H9 (cell line): Measurements from ENCODE around the gene PITX1. TPM values are rescaled to one million over a fixed set of nuclear protein-coding genes. Genes with fewer than 3 reads are reported as not detected.

Experiments used
- DNase-seq: peaks from one replicate; pipeline ENCODE4 v3.0.0-alpha.2; 2017
- H2AFZ ChIP-seq: one replicate; pipeline ENCODE4 v1.6.1; 2013; ENCODE audit warnings: mild to moderate bottlenecking, low read length, control low read depth, moderate library complexity
- H2AK5ac ChIP-seq: 2 replicates; pipeline ENCODE4 v1.6.1; 2013; ENCODE audit warnings: low read length, control low read depth, mixed read lengths; ENCODE audit not compliant: insufficient read length
- H2BK120ac ChIP-seq: one replicate; pipeline ENCODE4 v1.6.1; 2013; ENCODE audit warnings: low read depth, mild to moderate bottlenecking, low read length, control low read depth, inconsistent platforms; ENCODE audit not compliant: poor library complexity, severe bottlenecking
- H2BK12ac ChIP-seq: 2 replicates; pipeline ENCODE4 v1.6.1; 2013; ENCODE audit warnings: low read length, control low read depth, mixed read lengths, low read depth; ENCODE audit not compliant: insufficient read length
- H2BK15ac ChIP-seq: 2 replicates; pipeline ENCODE4 v1.6.1; 2013; ENCODE audit warnings: low read depth, low read length, control low read depth
- H2BK20ac ChIP-seq: one replicate; pipeline ENCODE4 v1.6.1; 2013; ENCODE audit warnings: low read depth, mild to moderate bottlenecking, low read length, control low read depth, inconsistent platforms; ENCODE audit not compliant: poor library complexity, severe bottlenecking
- H2BK5ac ChIP-seq: 2 replicates; pipeline ENCODE4 v1.6.1; 2013; ENCODE audit warnings: low read length, control low read depth, mixed read lengths; ENCODE audit not compliant: insufficient read length
- H3K14ac ChIP-seq: 2 replicates; pipeline ENCODE4 v1.6.1; 2013; ENCODE audit warnings: low read length, control low read depth; ENCODE audit not compliant: insufficient read depth
- H3K18ac ChIP-seq: 2 replicates; pipeline ENCODE4 v1.6.1; 2013; ENCODE audit warnings: low read depth, mild to moderate bottlenecking, mixed read lengths, low read length, control low read depth; ENCODE audit not compliant: insufficient read length
- H3K23ac ChIP-seq: 2 replicates; pipeline ENCODE4 v1.6.1; 2013; ENCODE audit warnings: low read length, control low read depth, mixed read lengths, low read depth; ENCODE audit not compliant: insufficient read length
- H3K23me2 ChIP-seq: 2 replicates; pipeline ENCODE4 v1.6.1; 2013; ENCODE audit warnings: low read depth, mild to moderate bottlenecking, mixed read lengths, low read length, control low read depth; ENCODE audit not compliant: insufficient read length, poor library complexity, severe bottlenecking
- H3K27ac ChIP-seq: 2 replicates; pipeline ENCODE4 v1.5.1; 2013; ENCODE audit warnings: low read length, control low read depth, mixed read lengths, low read depth; ENCODE audit not compliant: insufficient read length
- H3K27me3 ChIP-seq: 2 replicates; pipeline ENCODE4 v1.6.1; 2013; ENCODE audit warnings: low read length, control low read depth, inconsistent platforms; ENCODE audit not compliant: insufficient read depth
- H3K4ac ChIP-seq: 2 replicates; pipeline ENCODE4 v1.6.1; 2013; ENCODE audit warnings: low read depth, mild to moderate bottlenecking, control low read depth, inconsistent platforms, low read length, moderate library complexity
- H3K4me1 ChIP-seq: 2 replicates; pipeline ENCODE4 v1.6.1; 2013; ENCODE audit warnings: low read length, control low read depth, inconsistent platforms; ENCODE audit not compliant: insufficient read depth
- H3K4me2 ChIP-seq: 2 replicates; pipeline ENCODE4 v1.6.1; 2013; ENCODE audit warnings: low read length, control low read depth, mixed read lengths; ENCODE audit not compliant: insufficient read length, insufficient read depth
- H3K56ac ChIP-seq: 2 replicates; pipeline ENCODE4 v1.6.1; 2013; ENCODE audit warnings: low read depth, mild to moderate bottlenecking, mixed read lengths, low read length, control low read depth; ENCODE audit not compliant: insufficient read length
- H3K79me1 ChIP-seq: 2 replicates; pipeline ENCODE4 v1.6.1; 2013; ENCODE audit warnings: low read depth, mild to moderate bottlenecking, moderate library complexity, low read length, control low read depth, inconsistent platforms; ENCODE audit not compliant: insufficient read depth, poor library complexity, severe bottlenecking
- H3K79me2 ChIP-seq: 2 replicates; pipeline ENCODE4 v1.6.1; 2013; ENCODE audit warnings: low read length, control low read depth, inconsistent platforms; ENCODE audit not compliant: insufficient read depth
- H3K9ac ChIP-seq: 2 replicates; pipeline ENCODE4 v1.6.1; 2013; ENCODE audit warnings: low read length, control low read depth, mixed read lengths; ENCODE audit not compliant: insufficient read length; ENCODE audit errors: extremely low read depth
- H3K9me3 ChIP-seq: one replicate; pipeline ENCODE4 v1.6.1; 2013; ENCODE audit warnings: low read depth, low read length, inconsistent platforms; ENCODE audit not compliant: control insufficient read depth
- H3T11ph ChIP-seq: one replicate; pipeline ENCODE4 v1.6.1; 2013; ENCODE audit warnings: mild to moderate bottlenecking, low read length, control low read depth, inconsistent platforms
- H4K20me1 ChIP-seq: one replicate; pipeline ENCODE4 v1.6.1; 2013; ENCODE audit not compliant: control insufficient read depth, insufficient read length, insufficient read depth
- H4K5ac ChIP-seq: 2 replicates; pipeline ENCODE4 v1.6.1; 2013; ENCODE audit warnings: low read depth, mild to moderate bottlenecking, mixed read lengths, low read length, control low read depth; ENCODE audit not compliant: insufficient read length
- H4K8ac ChIP-seq: replicated peaks from 2 replicates; pipeline ENCODE4 v1.6.1; 2013; ENCODE audit warnings: low read length, control low read depth, mixed read lengths, low read depth; ENCODE audit not compliant: insufficient read length
- H4K91ac ChIP-seq: 2 replicates; pipeline ENCODE4 v1.6.1; 2013; ENCODE audit warnings: low read depth, mild to moderate bottlenecking, moderate library complexity, mixed read lengths, low read length, control low read depth; ENCODE audit not compliant: insufficient read length
- H3K27ac Mint-ChIP-seq, 3 experiments: 2 replicates in 2 of 3; 3 replicates in 1 of 3; pipeline ENCODE4 v1.8.0; 2020 to 2021; ENCODE audit warnings: mixed read lengths in 3 of 3, mild to moderate bottlenecking in 1 of 3, moderate library complexity in 1 of 3
- H3K27me3 Mint-ChIP-seq: 2 replicates; pipeline ENCODE4 v1.8.0; 2021; ENCODE audit warnings: low read depth, mild to moderate bottlenecking, moderate library complexity, mixed read lengths
- H3K36me3 Mint-ChIP-seq, 3 experiments: 2 replicates in 2 of 3; 3 replicates in 1 of 3; pipeline ENCODE4 v1.8.0; 2020 to 2021; ENCODE audit warnings: low read depth in 3 of 3, mixed read lengths in 3 of 3; ENCODE audit not compliant: insufficient read depth in 1 of 3
- H3K4me1 Mint-ChIP-seq, 2 experiments: 2 replicates each; pipeline ENCODE4 v1.8.0; 2020; ENCODE audit warnings: mixed read lengths in 2 of 2
- H3K4me3 Mint-ChIP-seq, 2 experiments: 2 replicates in 1 of 2; 3 replicates in 1 of 2; pipeline ENCODE4 v1.8.0; 2020 to 2021; ENCODE audit warnings: mild to moderate bottlenecking in 2 of 2, mixed read lengths in 2 of 2, moderate library complexity in 1 of 2
- H3K9me3 Mint-ChIP-seq, 2 experiments: 2 replicates in 1 of 2; 3 replicates in 1 of 2; pipeline ENCODE4 v1.8.0; 2020; ENCODE audit warnings: mild to moderate bottlenecking in 2 of 2, mixed read lengths in 2 of 2, moderate library complexity in 1 of 2
- WGBS: extraction: QIAGEN DNeasy Blood & Tissue Kit; methylation state at CpG from one replicate; pipeline ENCODE4 v1.1.7; 2013; ENCODE audit warnings: missing lambda C conversion rate, low lambda C conversion rate, mixed read lengths; ENCODE audit not compliant: insufficient read length; ENCODE audit errors: extremely low coverage; 5-methylcytosine and 5-hydroxymethylcytosine counted together
- total RNA-seq: library from RNA; stranded (reverse); gene quantifications from 2 replicates; pipeline ENCODE4 v1.2.1, GENCODE V29; 2021
- TF ChIP-seq, protein P1 (sequence below): fragments of 200-600 bp; sonication (generic); conservative IDR thresholded peaks from 3 replicates; pipeline ENCODE4 v1.8.0; 2021; ENCODE audit warnings: antibody characterized with exemption, mild to moderate bottlenecking

The PITX1 gene
- total RNA-seq, 1 experiment from 2014 or later, result not detected

DNA sequence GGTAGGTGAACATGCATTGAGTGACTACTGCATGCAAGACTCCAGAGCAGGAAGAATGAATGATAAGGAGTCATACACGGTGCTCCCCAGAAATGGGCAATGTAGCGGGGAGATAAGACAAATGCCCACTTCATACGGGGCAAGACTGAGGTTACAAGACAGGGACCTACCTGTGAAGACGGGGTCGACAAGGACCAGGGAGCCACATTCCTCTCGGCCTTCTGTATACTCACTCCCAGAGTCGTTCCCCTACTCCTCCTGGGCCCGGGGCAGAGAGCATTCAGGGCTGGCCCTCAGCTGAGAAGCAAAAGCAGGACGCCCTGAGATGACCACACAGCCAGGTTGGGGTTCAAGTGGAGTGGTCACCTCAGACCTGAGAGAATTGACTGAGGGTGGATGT is 26.7 kb downstream of the PITX1 start:
- H3K56ac ChIP-seq, result no peak overlapping the region
- no peak overlapping the region for H3K9ac ChIP-seq
- no peak overlapping the region for H4K91ac ChIP-seq
- no peak overlapping the region for H3K27ac ChIP-seq
- H3K4me3 Mint-ChIP-seq, result no peak overlapping the region
- H4K5ac ChIP-seq, result no peak overlapping the region
- no peak overlapping the region for H4K8ac ChIP-seq
- no peak overlapping the region for H3K27ac Mint-ChIP-seq
- H3K23me2 ChIP-seq, result no peaks in the 10 kb centered on the region
- H2BK20ac ChIP-seq, result no peak overlapping the region
- H3K9me3 Mint-ChIP-seq, result no peaks in the 10 kb centered on the region
- H2BK120ac ChIP-seq, result no peak overlapping the region
- no peaks in the 10 kb centered on the region for H3K9me3 ChIP-seq
- no CpG with 5 or more reads among the region's 9 CpGs for WGBS
- H2BK15ac ChIP-seq, result no peak overlapping the region
- no peak overlapping the region for H2BK5ac ChIP-seq
- no peak overlapping the region for H3K4ac ChIP-seq
- H2BK12ac ChIP-seq, result no peak overlapping the region
- H3K27me3 ChIP-seq, result no peaks in the 10 kb centered on the region
- TF ChIP-seq, protein P1, sequence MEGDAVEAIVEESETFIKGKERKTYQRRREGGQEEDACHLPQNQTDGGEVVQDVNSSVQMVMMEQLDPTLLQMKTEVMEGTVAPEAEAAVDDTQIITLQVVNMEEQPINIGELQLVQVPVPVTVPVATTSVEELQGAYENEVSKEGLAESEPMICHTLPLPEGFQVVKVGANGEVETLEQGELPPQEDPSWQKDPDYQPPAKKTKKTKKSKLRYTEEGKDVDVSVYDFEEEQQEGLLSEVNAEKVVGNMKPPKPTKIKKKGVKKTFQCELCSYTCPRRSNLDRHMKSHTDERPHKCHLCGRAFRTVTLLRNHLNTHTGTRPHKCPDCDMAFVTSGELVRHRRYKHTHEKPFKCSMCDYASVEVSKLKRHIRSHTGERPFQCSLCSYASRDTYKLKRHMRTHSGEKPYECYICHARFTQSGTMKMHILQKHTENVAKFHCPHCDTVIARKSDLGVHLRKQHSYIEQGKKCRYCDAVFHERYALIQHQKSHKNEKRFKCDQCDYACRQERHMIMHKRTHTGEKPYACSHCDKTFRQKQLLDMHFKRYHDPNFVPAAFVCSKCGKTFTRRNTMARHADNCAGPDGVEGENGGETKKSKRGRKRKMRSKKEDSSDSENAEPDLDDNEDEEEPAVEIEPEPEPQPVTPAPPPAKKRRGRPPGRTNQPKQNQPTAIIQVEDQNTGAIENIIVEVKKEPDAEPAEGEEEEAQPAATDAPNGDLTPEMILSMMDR, result no peak
- H3K23ac ChIP-seq, result no peak overlapping the region
- no peaks in the 10 kb centered on the region for H3K79me1 ChIP-seq
- H2AK5ac ChIP-seq, result no peak overlapping the region
- H3K18ac ChIP-seq, result no peak overlapping the region
- no peak overlapping the region for H3T11ph ChIP-seq
- no peaks in the 10 kb centered on the region; a peak in 1 of 7 replicates for H3K36me3 Mint-ChIP-seq
- H2AFZ ChIP-seq, result no peak overlapping the region
- peaks cover 23% of the 10 kb centered on the region for H3K27me3 Mint-ChIP-seq
- H3K79me2 ChIP-seq, result no peaks in the 10 kb centered on the region
- DNase-seq, result no peak
- no peak overlapping the region for H3K4me2 ChIP-seq
- no peaks in the 10 kb centered on the region for H3K4me1 Mint-ChIP-seq
- no peaks in the 10 kb centered on the region; the same call in 1 of the 2 replicates for H3K4me1 ChIP-seq
- no peaks in the 10 kb centered on the region for H4K20me1 ChIP-seq
- H3K14ac ChIP-seq, result no peak overlapping the region
